HG03457 (cell line): ENCODE data around the gene SHB.

ENCODE experiments used
- ATAC-seq: cut with Tn5 transposase; IDR thresholded peaks from one replicate; pipeline ENCODE4 v1.9.1; 2021; ENCODE audit warnings: moderate number of reproducible peaks; ENCODE audit not compliant: unreplicated experiment

The SHB gene

DNA sequence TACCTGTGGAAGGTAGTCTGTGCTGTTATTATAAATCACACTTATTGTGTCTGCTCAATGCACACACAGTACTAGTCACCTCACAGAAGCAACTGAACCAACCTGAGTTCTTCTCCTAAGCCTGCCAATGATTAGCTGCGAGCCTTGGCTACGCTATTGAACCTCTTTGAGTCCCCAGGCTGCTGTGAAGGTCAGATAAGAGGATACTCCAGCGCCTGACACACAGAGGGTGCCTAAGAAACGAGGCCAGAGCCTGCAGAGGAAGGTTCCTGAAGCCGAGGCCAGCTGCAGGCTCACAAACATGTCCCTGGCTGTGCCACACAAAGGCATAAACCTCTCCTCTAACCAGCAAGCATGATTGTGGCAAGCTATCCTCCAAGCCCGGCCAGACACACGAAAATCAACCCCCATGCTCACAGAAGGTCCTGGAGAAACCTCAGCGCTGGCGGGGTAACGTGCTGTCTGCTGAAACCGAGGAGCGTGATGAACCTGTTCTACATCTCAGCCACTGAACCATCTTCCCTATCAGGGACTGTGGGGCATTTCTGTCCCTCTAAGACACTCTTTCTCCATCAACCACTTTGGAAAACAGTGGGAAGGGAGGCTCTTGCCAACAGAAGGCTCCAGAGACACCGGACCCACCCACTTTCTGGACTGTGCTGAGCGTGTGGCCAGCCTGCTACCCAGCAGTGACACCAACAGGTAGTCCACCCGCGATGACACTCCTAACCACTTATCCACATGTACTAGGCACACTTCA is 111.9 kb downstream of the SHB start:
- no peak for ATAC-seq

GRCh38 chr9:37956423-37956820 is 112.6 kb downstream of the SHB start:
- no peak for ATAC-seq

- no peak for ATAC-seq
Measured at GRCh38 chr9:37955781-37956422, 113.1 kb downstream of the SHB start.

DNA sequence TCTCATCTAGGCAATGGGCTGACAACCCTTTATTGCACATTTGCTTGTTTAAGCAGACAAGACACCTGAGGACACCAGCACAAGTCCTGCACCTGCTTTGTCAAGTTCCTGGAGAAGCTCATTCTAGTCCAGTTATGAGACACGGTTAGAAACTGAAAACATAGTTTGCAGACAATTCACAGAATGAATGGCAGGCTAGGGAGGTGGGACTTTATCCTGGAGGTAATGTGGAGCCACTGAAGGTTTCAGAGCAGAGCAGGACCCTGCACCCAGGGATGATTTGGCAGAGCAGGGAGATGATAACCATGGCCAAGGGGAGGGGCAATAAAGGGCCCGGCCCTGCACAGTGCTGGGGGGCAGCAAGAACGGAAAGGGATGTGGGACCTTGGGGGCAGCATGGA is 114.4 kb downstream of the SHB start:
- peak; percentile 19 for ATAC-seq

DNA sequence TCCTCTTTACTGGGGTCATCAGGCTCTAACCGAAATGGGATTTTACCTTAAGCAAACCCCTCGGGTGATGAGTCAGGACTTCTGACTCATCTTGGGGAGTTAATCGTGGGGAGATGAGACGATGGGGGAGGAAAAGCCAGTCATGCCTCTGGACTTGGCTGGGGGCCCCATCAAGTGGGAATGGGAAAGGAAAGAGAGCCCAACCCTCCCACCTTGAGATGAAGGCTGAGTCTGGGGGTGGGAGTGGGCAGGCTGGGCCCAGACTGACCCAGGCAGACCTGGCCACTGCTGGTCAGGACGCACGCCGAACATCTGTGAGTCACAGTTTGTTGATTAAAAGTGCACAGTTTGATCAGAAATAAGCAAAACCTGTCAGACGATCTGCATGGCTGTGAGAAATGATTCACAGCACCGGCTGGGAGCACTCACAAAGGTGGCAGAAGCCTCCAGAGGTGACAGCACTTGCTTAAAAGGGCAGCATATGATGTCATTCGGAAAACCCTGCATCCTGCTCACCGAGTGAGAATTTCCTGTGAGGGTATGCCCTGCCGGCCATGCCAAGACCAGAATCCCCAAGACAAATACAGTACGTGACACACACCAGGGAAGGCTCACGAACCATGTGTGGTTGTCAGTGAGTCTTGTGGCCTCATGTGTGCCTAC is 115.1 kb downstream of the SHB start:
- peak; percentile 61 for ATAC-seq

DNA sequence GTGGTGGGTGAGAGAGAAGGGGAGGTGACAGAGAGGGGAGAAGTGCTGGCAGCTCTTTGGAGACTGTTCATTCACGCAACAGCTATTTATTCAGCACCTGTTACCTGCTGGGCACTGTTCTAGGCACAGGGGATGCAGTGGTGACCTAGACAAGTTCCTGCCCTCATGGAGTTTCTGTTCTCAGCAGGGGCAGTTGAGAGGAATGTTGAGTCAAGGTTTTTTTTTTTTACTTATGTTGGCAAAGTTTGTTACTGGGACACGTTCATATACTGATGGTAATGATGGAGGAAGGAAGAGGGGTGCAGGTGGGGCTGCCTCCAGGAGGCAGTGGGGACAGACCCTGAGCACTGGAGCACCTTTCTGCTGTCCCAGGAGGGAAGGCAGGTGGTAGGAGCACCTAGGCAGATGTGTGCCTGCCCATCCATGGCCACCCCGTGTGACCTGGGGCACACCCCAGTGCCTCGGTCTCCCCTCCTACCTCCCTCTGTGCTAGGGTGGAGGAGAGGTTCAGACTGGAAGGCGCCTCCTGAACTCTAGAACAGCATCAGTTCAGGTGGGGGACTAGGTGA is 115.7 kb downstream of the SHB start:
- no peak for ATAC-seq

- ATAC-seq = no peak
Measured at GRCh38 chr9:37952731-37953130, 116.3 kb downstream of the SHB start.

GRCh38 chr9:37951671-37952449 is 117.2 kb downstream of the SHB start:
- ATAC-seq = no peak

GRCh38 chr9:37950561-37950960 is 118.5 kb downstream of the SHB start:
- ATAC-seq = no peak

GRCh38 chr9:37949576-37949975 is 119.5 kb downstream of the SHB start:
- no peak for ATAC-seq

GRCh38 chr9:37948417-37948980 is 120.5 kb downstream of the SHB start:
- ATAC-seq = no peak

- no peak for ATAC-seq
Measured at GRCh38 chr9:37947977-37948376, 121.0 kb downstream of the SHB start.

GRCh38 chr9:37947471-37947870 is 121.6 kb downstream of the SHB start:
- ATAC-seq = no peak

- ATAC-seq = no peak
Measured at GRCh38 chr9:37946971-37947370, 122.1 kb downstream of the SHB start.

DNA sequence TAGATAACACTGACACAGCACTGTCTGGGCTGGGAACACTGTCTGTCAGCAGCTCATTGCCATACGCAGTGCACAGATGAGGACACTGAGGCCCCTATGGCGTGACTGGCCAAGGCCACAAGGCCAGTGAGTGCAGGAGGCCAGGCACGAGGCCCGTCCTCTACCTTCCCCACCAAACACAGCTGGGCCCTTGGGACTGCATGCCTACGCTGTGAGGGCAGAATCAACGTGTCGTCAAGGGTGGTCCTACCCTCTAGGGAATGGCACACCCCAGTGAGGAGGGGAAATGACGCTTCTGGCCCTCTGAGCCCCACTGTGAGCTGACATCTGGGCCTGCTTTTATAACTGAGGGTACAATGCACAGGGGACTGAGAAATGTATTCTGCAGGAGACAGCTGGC is 123.0 kb downstream of the SHB start:
- ATAC-seq = no peak

GRCh38 chr9:37944671-37945481 is 124.2 kb downstream of the SHB start:
- ATAC-seq = no peak

GRCh38 chr9:37944266-37944650 is 124.8 kb downstream of the SHB start:
- no peak for ATAC-seq

GRCh38 chr9:37943345-37944265 is 125.4 kb downstream of the SHB start:
- no peak for ATAC-seq
